ENCODE results near the gene GARIN1A. TPM values are rescaled to one million over a fixed set of nuclear protein-coding genes. Genes with fewer than 3 reads are reported as not detected.
"Not testable (repeated sequence)": the region's sequence is repeated elsewhere in the genome, so short reads cannot be mapped to it uniquely, and the experiment has no call there.

The GARIN1A gene
- total RNA-seq, result under 1 TPM; 0.48 to 0.92 TPM

GRCh38 chr7:128671992-128672391 is at the start of gene GARIN1A:
TSS of gene GARIN1A (plus strand) at chr7:128672292. CDS start at chr7:128672398, 106 bp downstream.
- CTCF ChIA-PET, result interaction anchor here (2.1 kb wide), 1 partner anchor 10 kb away, joined by 6 read pairs; no protein-coding TSS in a partner anchor
- H3K27ac Mint-ChIP-seq, result no peak within 1 kb of the TSS
- peaks cover 17% of the 10 kb centered on the region for H3K27me3 Mint-ChIP-seq
- H3K36me3 Mint-ChIP-seq (ENCODE audit: low read depth), result no peaks in the 10 kb centered on the region
- no peak within 1 kb of the TSS for H3K4me3 Mint-ChIP-seq
- no peak for DNase-seq
- H3K4me1 Mint-ChIP-seq, result no peaks in the 10 kb centered on the region
- POLR2A ChIA-PET, result no interaction called here
- H3K9me3 Mint-ChIP-seq, result no peaks in the 10 kb centered on the region

GRCh38 chr7:128627124-128627523 is 45.0 kb upstream of the GARIN1A start:
- DNase-seq, POLR2A ChIA-PET, H3K4me3 Mint-ChIP-seq, H3K9me3 Mint-ChIP-seq, H3K4me1 Mint-ChIP-seq, H3K27ac Mint-ChIP-seq, H3K27me3 Mint-ChIP-seq: not testable (repeated sequence)
- H3K36me3 Mint-ChIP-seq (ENCODE audit: low read depth), result peaks cover 34% of the 10 kb centered on the region
- CTCF ChIA-PET, result interaction anchor here (0.6 kb wide), 1 partner anchor 452 kb away, joined by 3 read pairs; no protein-coding TSS in a partner anchor

- H3K4me1 Mint-ChIP-seq, CTCF ChIA-PET, H3K9me3 Mint-ChIP-seq, POLR2A ChIA-PET, H3K4me3 Mint-ChIP-seq, DNase-seq, H3K27me3 Mint-ChIP-seq, H3K27ac Mint-ChIP-seq: not testable (repeated sequence)
- peaks cover 36% of the 10 kb centered on the region for H3K36me3 Mint-ChIP-seq (ENCODE audit: low read depth)
These were observed 38.2 kb upstream of the GARIN1A start for GRCh38 chr7:128633915-128634314.

- H3K27ac Mint-ChIP-seq; POLR2A ChIA-PET; H3K36me3 Mint-ChIP-seq (ENCODE audit: low read depth); CTCF ChIA-PET; H3K9me3 Mint-ChIP-seq; H3K27me3 Mint-ChIP-seq; DNase-seq; H3K4me1 Mint-ChIP-seq; H3K4me3 Mint-ChIP-seq: not testable (repeated sequence)
These were observed 26.9 kb upstream of the GARIN1A start for GRCh38 chr7:128645206-128645605.

GRCh38 chr7:128645844-128646243 is 26.2 kb upstream of the GARIN1A start:
- H3K4me1 Mint-ChIP-seq; H3K27ac Mint-ChIP-seq; POLR2A ChIA-PET; DNase-seq; H3K4me3 Mint-ChIP-seq; H3K27me3 Mint-ChIP-seq; CTCF ChIA-PET; H3K36me3 Mint-ChIP-seq (ENCODE audit: low read depth); H3K9me3 Mint-ChIP-seq: not testable (repeated sequence)

- POLR2A ChIA-PET; CTCF ChIA-PET; H3K9me3 Mint-ChIP-seq; DNase-seq; H3K4me1 Mint-ChIP-seq; H3K27me3 Mint-ChIP-seq; H3K4me3 Mint-ChIP-seq; H3K36me3 Mint-ChIP-seq (ENCODE audit: low read depth); H3K27ac Mint-ChIP-seq: not testable (repeated sequence)
These were observed 25.2 kb upstream of the GARIN1A start for GRCh38 chr7:128646877-128647276.

- not testable (repeated sequence) for H3K27me3 Mint-ChIP-seq
These were observed 21.0 kb upstream of the GARIN1A start for GRCh38 chr7:128651096-128651495.

GRCh38 chr7:128652606-128653005 is 19.5 kb upstream of the GARIN1A start:
- H3K27me3 Mint-ChIP-seq; H3K4me3 Mint-ChIP-seq; CTCF ChIA-PET; DNase-seq; POLR2A ChIA-PET; H3K36me3 Mint-ChIP-seq (ENCODE audit: low read depth); H3K9me3 Mint-ChIP-seq; H3K27ac Mint-ChIP-seq; H3K4me1 Mint-ChIP-seq: not testable (repeated sequence)

More at GRCh38 chr7:128651096-128651495, 21.0 kb upstream of the GARIN1A start:
- H3K4me3 Mint-ChIP-seq; POLR2A ChIA-PET; H3K9me3 Mint-ChIP-seq; H3K4me1 Mint-ChIP-seq; CTCF ChIA-PET; DNase-seq; H3K27ac Mint-ChIP-seq; H3K36me3 Mint-ChIP-seq (ENCODE audit: low read depth): not testable (repeated sequence)

GRCh38 chr7:128653197-128653596 is 18.9 kb upstream of the GARIN1A start:
- DNase-seq; H3K27ac Mint-ChIP-seq; H3K4me3 Mint-ChIP-seq; H3K27me3 Mint-ChIP-seq; POLR2A ChIA-PET; CTCF ChIA-PET; H3K36me3 Mint-ChIP-seq (ENCODE audit: low read depth); H3K9me3 Mint-ChIP-seq; H3K4me1 Mint-ChIP-seq: not testable (repeated sequence)

- POLR2A ChIA-PET; H3K4me3 Mint-ChIP-seq; DNase-seq; H3K27ac Mint-ChIP-seq; CTCF ChIA-PET; H3K4me1 Mint-ChIP-seq; H3K36me3 Mint-ChIP-seq (ENCODE audit: low read depth); H3K9me3 Mint-ChIP-seq; H3K27me3 Mint-ChIP-seq: not testable (repeated sequence)
These were observed 18.0 kb upstream of the GARIN1A start for GRCh38 chr7:128654080-128654479.

GRCh38 chr7:128654501-128654900 is 17.6 kb upstream of the GARIN1A start:
- H3K4me3 Mint-ChIP-seq; H3K9me3 Mint-ChIP-seq; H3K27ac Mint-ChIP-seq; H3K36me3 Mint-ChIP-seq (ENCODE audit: low read depth); H3K27me3 Mint-ChIP-seq; H3K4me1 Mint-ChIP-seq; POLR2A ChIA-PET; CTCF ChIA-PET; DNase-seq: not testable (repeated sequence)

GRCh38 chr7:128658428-128658827 is 13.7 kb upstream of the GARIN1A start:
- DNase-seq, CTCF ChIA-PET, H3K4me1 Mint-ChIP-seq, POLR2A ChIA-PET, H3K27ac Mint-ChIP-seq, H3K27me3 Mint-ChIP-seq, H3K4me3 Mint-ChIP-seq: not testable (repeated sequence)
- H3K36me3 Mint-ChIP-seq (ENCODE audit: low read depth), result peaks cover 18% of the 10 kb centered on the region
- H3K9me3 Mint-ChIP-seq, result peaks cover 10% of the 10 kb centered on the region

- no peaks in the 10 kb centered on the region for H3K27me3 Mint-ChIP-seq
- H3K4me1 Mint-ChIP-seq, result no peaks in the 10 kb centered on the region
- ChIA-PET POLR2A (no interaction called here), CTCF (no interaction called here)
- peaks cover 10% of the 10 kb centered on the region for H3K9me3 Mint-ChIP-seq
- H3K27ac Mint-ChIP-seq, result peak overlapping the region; percentile 60
- H3K4me3 Mint-ChIP-seq, result no peak overlapping the region
- no peak for DNase-seq
- peaks cover 18% of the 10 kb centered on the region for H3K36me3 Mint-ChIP-seq (ENCODE audit: low read depth)
These were observed 11.5 kb upstream of the GARIN1A start for GRCh38 chr7:128660596-128660995.

GRCh38 chr7:128661446-128661845 is 10.6 kb upstream of the GARIN1A start:
- no peak for DNase-seq
- CTCF ChIA-PET, result interaction anchor here (1.7 kb wide), 1 partner anchor 19 kb away, joined by 3 read pairs; no protein-coding TSS in a partner anchor
- H3K9me3 Mint-ChIP-seq, result peaks cover 10% of the 10 kb centered on the region
- no peaks in the 10 kb centered on the region for H3K4me1 Mint-ChIP-seq
- no peak overlapping the region for H3K4me3 Mint-ChIP-seq
- H3K36me3 Mint-ChIP-seq (ENCODE audit: low read depth), result peaks cover 18% of the 10 kb centered on the region
- no peaks in the 10 kb centered on the region for H3K27me3 Mint-ChIP-seq
- H3K27ac Mint-ChIP-seq, result no peak overlapping the region
- POLR2A ChIA-PET, result no interaction called here
